Keratinocyte (primary cell): ENCODE data around the gene CC2D1A. TPM values are rescaled to one million over a fixed set of nuclear protein-coding genes. Genes with fewer than 3 reads are reported as not detected.

ENCODE experiments used
- DNase-seq: peaks from one replicate; pipeline ENCODE4 v3.0.0-alpha.2; 2011; ENCODE audit warnings: low read depth, missing footprints, low spot score
- FAIRE-seq: peaks from 2 replicates; lab custom pipeline; 2011; peaks lifted over from hg19 to GRCh38; lab: Jason Lieb, UNC
- H2AFZ ChIP-seq: 2 replicates; pipeline ENCODE4 v1.6.0; 2012; ENCODE audit warnings: low read length, control low read depth, inconsistent platforms; ENCODE audit not compliant: control insufficient read depth
- H3K27ac ChIP-seq: 2 replicates; pipeline ENCODE4 v1.5.1; 2011; ENCODE audit warnings: low read length; ENCODE audit not compliant: control insufficient read depth, insufficient read depth
- H3K27me3 ChIP-seq: 3 replicates; pipeline ENCODE4 v1.6.0; 2011; ENCODE audit warnings: low read length; ENCODE audit not compliant: control insufficient read depth, insufficient read depth; ENCODE audit errors: extremely low read depth
- H3K36me3 ChIP-seq, 2 experiments: 2 replicates in 1 of 2; 3 replicates in 1 of 2; pipeline ENCODE4 v1.5.1; 2011; ENCODE audit warnings: low read length in 2 of 2, mild to moderate bottlenecking in 1 of 2; ENCODE audit not compliant: control insufficient read depth in 2 of 2, insufficient read depth in 2 of 2; ENCODE audit errors: extremely low read depth in 1 of 2
- H3K4me1 ChIP-seq: 3 replicates; pipeline ENCODE4 v1.5.1; 2011; ENCODE audit warnings: low read length; ENCODE audit not compliant: control insufficient read depth, insufficient read depth; ENCODE audit errors: extremely low read depth
- H3K4me2 ChIP-seq: 3 replicates; pipeline ENCODE4 v1.6.0; 2011; ENCODE audit warnings: low read depth, low read length; ENCODE audit not compliant: control insufficient read depth, insufficient read depth; ENCODE audit errors: extremely low read depth
- H3K4me3 ChIP-seq, 3 experiments: fragments of 200-600 bp in 1 of 3; sonication (generic) in 1 of 3; 2 replicates in 2 of 3; 3 replicates in 1 of 3; pipeline ENCODE4 v1.5.1; 2011 to 2016; ENCODE audit warnings: low read length in 3 of 3, mild to moderate bottlenecking in 3 of 3, control low read depth in 2 of 3, inconsistent platforms in 1 of 3, low read depth in 1 of 3, mixed read lengths in 1 of 3, mixed run types in 1 of 3, moderate library complexity in 1 of 3; ENCODE audit not compliant: control insufficient read depth in 2 of 3, insufficient read depth in 2 of 3; ENCODE audit errors: extremely low read depth in 1 of 3
- H3K79me2 ChIP-seq: 2 replicates; pipeline ENCODE4 v1.6.0; 2012; ENCODE audit warnings: low read length; ENCODE audit not compliant: control insufficient read depth, insufficient read depth
- H3K9ac ChIP-seq: 3 replicates; pipeline ENCODE4 v1.6.0; 2011; ENCODE audit warnings: low read length; ENCODE audit not compliant: control insufficient read depth, insufficient read depth; ENCODE audit errors: extremely low read depth
- H3K9me1 ChIP-seq: 3 replicates; pipeline ENCODE4 v1.6.0; 2011; ENCODE audit warnings: low read length; ENCODE audit not compliant: control insufficient read depth, insufficient read depth; ENCODE audit errors: extremely low read depth
- H3K9me3 ChIP-seq: 2 replicates; pipeline ENCODE4 v1.5.1; 2012; ENCODE audit warnings: low read depth, low read length; ENCODE audit not compliant: control insufficient read depth
- H4K20me1 ChIP-seq: 3 replicates; pipeline ENCODE4 v1.6.0; 2011; ENCODE audit warnings: low read length; ENCODE audit not compliant: control insufficient read depth, insufficient read depth; ENCODE audit errors: extremely low read depth
- EZH2 ChIP-seq: IDR thresholded peaks from one replicate; pipeline ENCODE4 v1.6.1; 2012; ENCODE audit warnings: inconsistent platforms, mild to moderate bottlenecking, low read length, moderate library complexity
- dilution Hi-C: fragments of 300-500 bp; cut with MboI; formaldehyde crosslinking; loops from one replicate; pipeline ENCODE4 v1.7.0; 2020; ENCODE audit warnings: low sequenced_read_pairs; ENCODE audit not compliant: extremely low pct_ligation_motif_present
- polyA plus RNA-seq, 5 experiments: library from polyadenylated mRNA; depleted of rRNA in 3 of 5; stranded (reverse) in 3 of 5; stranded (forward) in 1 of 5; unstranded in 1 of 5; fragments of >200 nt; gene quantifications; 1 replicate in 1 of 5; 2 replicates in 3 of 5; 3 replicates in 1 of 5; pipeline versions ENCODE4 v1.2.1 to v1.2.3, GENCODE V29; 2011 to 2012; ENCODE audit warnings: missing spikeins in 2 of 5, low read depth in 1 of 5, low replicate concordance in 1 of 5
- TF ChIP-seq, protein P1 (sequence below), 3 experiments: IDR thresholded peaks in 1 of 3; conservative IDR thresholded peaks in 1 of 3; optimal IDR thresholded peaks in 1 of 3; 2 replicates in 2 of 3; 3 replicates in 1 of 3; pipeline versions ENCODE3 to v1.5.1; 2011; ENCODE audit warnings: low read length in 3 of 3, mild to moderate bottlenecking in 3 of 3, moderate library complexity in 2 of 3, control low read depth in 1 of 3, inconsistent platforms in 1 of 3; ENCODE audit not compliant: insufficient read depth in 2 of 3; ENCODE audit errors: extremely low read depth in 1 of 3

CC2D1A gene
- polyA plus RNA-seq, 1 donor (not counting 4 experiments of a cell fraction or from before 2014, with no cell fraction given): 11.2 TPM

DNA sequence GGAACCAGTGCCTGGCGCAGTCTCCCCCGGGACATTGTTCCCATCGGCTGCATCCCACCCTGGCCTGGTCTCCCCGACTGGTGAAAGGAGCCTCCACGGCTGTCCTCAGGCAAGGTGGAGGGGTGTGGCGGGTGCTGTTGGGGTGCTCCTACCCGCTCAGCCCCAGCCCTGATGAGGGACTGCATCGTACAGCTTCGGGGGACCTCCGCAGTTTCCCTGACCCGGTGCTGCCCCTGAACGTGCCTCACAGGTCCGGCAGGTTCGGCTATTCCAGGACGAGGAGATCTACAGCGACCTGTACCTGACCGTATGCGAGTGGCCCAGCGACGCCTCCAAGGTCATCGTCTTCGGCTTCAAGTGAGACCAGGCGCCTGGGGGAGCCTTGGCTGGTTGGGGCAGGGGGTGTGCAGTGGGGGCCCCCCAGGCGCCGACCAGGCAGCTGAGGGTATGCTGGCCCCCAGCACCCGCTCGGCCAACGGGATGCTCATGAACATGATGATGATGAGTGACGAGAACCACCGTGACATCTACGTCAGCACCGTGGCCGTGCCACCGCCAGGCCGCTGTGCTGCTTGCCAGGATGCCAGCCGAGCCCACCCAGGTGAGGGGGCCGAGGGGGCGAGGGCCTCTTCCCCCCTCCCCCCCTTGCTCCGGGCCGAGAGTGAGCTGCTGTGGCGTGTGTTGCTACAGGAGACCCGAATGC, 49.8 kb downstream of the CC2D1A start:
- Histone ChIP-seq H3K9me3 (no peaks in the 10 kb centered on the region), H4K20me1 (no peaks in the 10 kb centered on the region), H3K4me3 (no peak overlapping the region), H3K79me2 (peaks cover 19% of the 10 kb centered on the region), H3K4me1 (peaks cover 9% of the 10 kb centered on the region), H3K27ac (no peak overlapping the region), H3K27me3 (no peaks in the 10 kb centered on the region), H2AFZ (no peak overlapping the region), H3K9me1 (no peaks in the 10 kb centered on the region), H3K9ac (no peak overlapping the region), H3K4me2 (no peak overlapping the region), H3K36me3 (peaks cover 29 to 32% of the 10 kb centered on the region in 2 experiments)
- DNase-seq (no peak), FAIRE-seq (no peak)
- no peak for TF ChIP-seq EZH2
- TF ChIP-seq, protein P1, sequence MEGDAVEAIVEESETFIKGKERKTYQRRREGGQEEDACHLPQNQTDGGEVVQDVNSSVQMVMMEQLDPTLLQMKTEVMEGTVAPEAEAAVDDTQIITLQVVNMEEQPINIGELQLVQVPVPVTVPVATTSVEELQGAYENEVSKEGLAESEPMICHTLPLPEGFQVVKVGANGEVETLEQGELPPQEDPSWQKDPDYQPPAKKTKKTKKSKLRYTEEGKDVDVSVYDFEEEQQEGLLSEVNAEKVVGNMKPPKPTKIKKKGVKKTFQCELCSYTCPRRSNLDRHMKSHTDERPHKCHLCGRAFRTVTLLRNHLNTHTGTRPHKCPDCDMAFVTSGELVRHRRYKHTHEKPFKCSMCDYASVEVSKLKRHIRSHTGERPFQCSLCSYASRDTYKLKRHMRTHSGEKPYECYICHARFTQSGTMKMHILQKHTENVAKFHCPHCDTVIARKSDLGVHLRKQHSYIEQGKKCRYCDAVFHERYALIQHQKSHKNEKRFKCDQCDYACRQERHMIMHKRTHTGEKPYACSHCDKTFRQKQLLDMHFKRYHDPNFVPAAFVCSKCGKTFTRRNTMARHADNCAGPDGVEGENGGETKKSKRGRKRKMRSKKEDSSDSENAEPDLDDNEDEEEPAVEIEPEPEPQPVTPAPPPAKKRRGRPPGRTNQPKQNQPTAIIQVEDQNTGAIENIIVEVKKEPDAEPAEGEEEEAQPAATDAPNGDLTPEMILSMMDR (optimal IDR thresholded peaks at IDR 0.05 in 1 of 3, IDR thresholded peaks at IDR 0.05 in 1 of 3, conservative IDR thresholded peaks at IDR 0.05 in 1 of 3; ENCODE audit: extremely low read depth in 1 of 3, insufficient read depth in 2 of 3, low read length in 3 of 3): no peak
- dilution Hi-C loops: no loop called here

DNA sequence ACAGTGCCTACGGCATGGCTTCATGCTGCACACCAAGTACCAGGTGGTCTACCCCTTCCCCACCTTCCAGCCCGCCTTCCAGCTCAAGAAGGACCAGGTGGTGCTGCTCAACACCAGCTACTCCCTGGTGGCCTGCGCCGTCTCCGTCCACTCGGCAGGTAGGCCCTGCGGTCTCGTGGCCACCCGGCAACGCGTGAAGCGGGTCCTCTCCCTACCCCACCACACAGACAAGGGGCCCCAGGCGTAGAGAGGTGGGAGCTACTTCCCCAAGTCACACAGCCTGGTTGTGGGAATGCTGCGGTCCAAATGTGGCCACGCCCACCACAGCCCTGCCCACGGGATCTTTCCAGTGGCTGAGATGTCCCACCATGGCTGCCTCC, 50.4 kb downstream of the CC2D1A start:
- Histone ChIP-seq H3K9me1 (no peaks in the 10 kb centered on the region), H3K9ac (no peak overlapping the region), H3K4me2 (no peak overlapping the region), H4K20me1 (no peaks in the 10 kb centered on the region), H3K4me1 (peaks cover 9% of the 10 kb centered on the region), H3K36me3 (peaks cover 32 to 34% of the 10 kb centered on the region in 2 experiments), H3K4me3 (no peak overlapping the region), H3K79me2 (peaks cover 19% of the 10 kb centered on the region), H3K27ac (no peak overlapping the region), H2AFZ (no peak overlapping the region), H3K9me3 (no peaks in the 10 kb centered on the region), H3K27me3 (no peaks in the 10 kb centered on the region)
- DNase-seq (no peak), FAIRE-seq (no peak)
- dilution Hi-C loops: no loop called here
- no peak for TF ChIP-seq EZH2
- TF ChIP-seq, protein P1 (optimal IDR thresholded peaks at IDR 0.05 in 1 of 3, IDR thresholded peaks at IDR 0.05 in 1 of 3, conservative IDR thresholded peaks at IDR 0.05 in 1 of 3; ENCODE audit: extremely low read depth in 1 of 3, insufficient read depth in 2 of 3, low read length in 3 of 3): no peak
